Measurements from ENCODE around the gene TMEM178A. TPM values are rescaled to one million over a fixed set of nuclear protein-coding genes. Genes with fewer than 3 reads are reported as not detected.

Gene TMEM178A
- total and polyA plus RNA-seq, 2 of the 4 experiments (the other 2 are of a cell fraction) = 0.18 to 1.8 TPM

- Histone ChIP-seq H3K9ac (ENCODE audit: low read depth, low read length) (no peak overlapping the region), H4K20me1 (ENCODE audit: insufficient read depth, low read length) (no peaks in the 10 kb centered on the region), H2BK5ac (ENCODE audit: low read depth, low read length, poor library complexity, severe bottlenecking) (no peak overlapping the region), H3K79me1 (ENCODE audit: low read depth in 1 of 2, low read length in 2 of 2) (no peaks in the 10 kb centered on the region), H4K8ac (ENCODE audit: low read depth in 2 of 2, low read length in 2 of 2) (no peak overlapping the region), H3K4ac (ENCODE audit: low read depth, low read length) (no peak overlapping the region), H3K14ac (replicated peaks; ENCODE audit: low read depth, low read length) (no peak overlapping the region), H3K18ac (ENCODE audit: low read depth, low read length) (no peak overlapping the region), H3K4me2 (ENCODE audit: low read depth, low read length) (no peak overlapping the region), H2AK5ac (ENCODE audit: low read depth, low read length) (no peak overlapping the region), H3K9me1 (ENCODE audit: insufficient read depth, low read length) (no peaks in the 10 kb centered on the region), H3K56ac (ENCODE audit: extremely low read depth, insufficient read depth, low read length) (no peak overlapping the region), H4K5ac (ENCODE audit: low read depth, low read length) (no peak overlapping the region), H2BK120ac (ENCODE audit: low read depth, low read length) (no peak overlapping the region), H3K9me3 (ENCODE audit: control insufficient read depth, insufficient read depth, low read length) (peaks cover 2% of the 10 kb centered on the region; the same call in 1 of the 2 replicates), H3K27me3 (ENCODE audit: control insufficient read depth, insufficient read depth, low read length) (peaks cover 58% of the 10 kb centered on the region), H3K36me3 (ENCODE audit: control insufficient read depth, insufficient read depth, low read length) (no peaks in the 10 kb centered on the region), H2BK20ac (ENCODE audit: low read depth, low read length) (no peak overlapping the region), H2AK9ac (replicated peaks; ENCODE audit: low read depth, low read length, poor library complexity) (no peak overlapping the region), H2BK15ac (ENCODE audit: low read depth, low read length) (no peak overlapping the region), H2AFZ (replicated peaks; ENCODE audit: low read length, poor library complexity) (no peak overlapping the region), H3K4me1 (ENCODE audit: control insufficient read depth, insufficient read depth, low read length) (peaks cover 3% of the 10 kb centered on the region; the same call in 1 of the 2 replicates), H3K4me3 (ENCODE audit: insufficient read depth, low read depth, low read length) (no peak overlapping the region), H3K23ac (ENCODE audit: low read depth, low read length) (no peak overlapping the region), H3K27ac (ENCODE audit: insufficient read depth, low read length) (no peak overlapping the region), H4K91ac (ENCODE audit: insufficient read depth, low read depth, low read length) (no peak overlapping the region)
- CTCF ChIA-PET = no interaction called here
- no peak for DNase-seq
- no peak for ATAC-seq (ENCODE audit: low read depth)
- intact Hi-C loops (cut with micrococcal nuclease) (loop anchor here (5.0 kb wide), 1 partner anchor 39 kb away; no protein-coding TSS in a partner anchor), dilution Hi-C loops (cut with HindIII; ENCODE audit: low sequenced_read_pairs, unreplicated experiment) (no loop called here), in situ Hi-C loops (cut with MboI; ENCODE audit: low sequenced_read_pairs) (no loop called here)
- no TSS peak for BruUV-seq (replicated peaks)
- POLR2A ChIA-PET (ENCODE audit: unreplicated experiment) = no interaction called here
- TF ChIP-seq MXI1 (IDR thresholded peaks at IDR 0.05; ENCODE audit: borderline replicate concordance, low read depth, low read length) = no peak
- no peak for TF ChIP-seq RAD21 (IDR thresholded peaks at IDR 0.05; ENCODE audit: low read length)
- no peak for TF ChIP-seq MAZ (IDR thresholded peaks at IDR 0.05; ENCODE audit: borderline replicate concordance, low read depth, low read length)
- no peak for TF ChIP-seq RFX5 (IDR thresholded peaks at IDR 0.05; ENCODE audit: low read depth, low read length)
- no peak for TF ChIP-seq ELK1 (IDR thresholded peaks at IDR 0.05; ENCODE audit: borderline replicate concordance, low read depth, low read length)
- TF ChIP-seq USF2 (IDR thresholded peaks at IDR 0.05; ENCODE audit: low read depth, low read length) = no peak
- no peak for TF ChIP-seq CEBPB (IDR thresholded peaks at IDR 0.05; ENCODE audit: low read depth, low read length)
- no peak for TF ChIP-seq MAFK (IDR thresholded peaks at IDR 0.05; ENCODE audit: low read depth, low read length)
- TF ChIP-seq NFE2L2 (IDR thresholded peaks at IDR 0.05; ENCODE audit: low read depth, low read length) = no peak
- TF ChIP-seq POLR2A (IDR thresholded peaks at IDR 0.05; ENCODE audit: low read depth, low read length) = no peak
- no peak for TF ChIP-seq FOS (IDR thresholded peaks at IDR 0.05; ENCODE audit: low read depth, low read length)
- no peak for TF ChIP-seq CTCF (conservative IDR thresholded peaks at IDR 0.05; ENCODE audit: low read depth, low read length)
- no peak for TF ChIP-seq RCOR1 (IDR thresholded peaks at IDR 0.05; ENCODE audit: insufficient replicate concordance, low read length)
- no peak for TF ChIP-seq SMC3 (IDR thresholded peaks at IDR 0.05; ENCODE audit: low read depth, low read length)
- no peak for TF ChIP-seq BHLHE40 (IDR thresholded peaks at IDR 0.05; ENCODE audit: low read depth, low read length)
- no peak for TF ChIP-seq CHD1 (IDR thresholded peaks at IDR 0.05; ENCODE audit: low read depth, low read length)
- WGBS, 2 experiments (ENCODE audit: extremely low coverage in 2 of 2, insufficient read length in 1 of 2) = no CpG with 5 or more reads among the region's 4 CpGs
Observed at GRCh38 chr2:39671604-39672003, 5.9 kb downstream of the TMEM178A start.

Data from IMR-90 (cell line).